Smooth muscle cell (in vitro differentiated cells): ENCODE data around the gene RREB1. TPM values are rescaled to one million over a fixed set of nuclear protein-coding genes. Genes with fewer than 3 reads are reported as not detected.

Experiments used
- DNase-seq: peaks from one replicate; lab custom pipeline; 2025; ENCODE audit not compliant: unreplicated experiment; lab: John Stamatoyannopoulos, UW
- H2AFZ ChIP-seq: fragments of 200-600 bp; sonication (generic); 2 replicates; pipeline ENCODE4 v1.6.0; 2016; ENCODE audit warnings: antibody characterized with exemption, low read depth, mild to moderate bottlenecking
- H3F3A ChIP-seq: fragments of 200-600 bp; sonication (generic); 2 replicates; pipeline ENCODE4 v1.6.0; 2017; ENCODE audit warnings: antibody characterized with exemption, low read depth
- H3K27ac ChIP-seq: fragments of 200-600 bp; sonication (generic); 2 replicates; pipeline ENCODE4 v1.5.1; 2016; ENCODE audit warnings: low read depth, mild to moderate bottlenecking
- H3K27me3 ChIP-seq: fragments of 200-600 bp; sonication (generic); 2 replicates; pipeline ENCODE4 v1.6.1; 2016; ENCODE audit warnings: low read depth, mild to moderate bottlenecking
- H3K36me3 ChIP-seq: fragments of 200-600 bp; sonication (generic); 2 replicates; pipeline ENCODE4 v1.5.1; 2016; ENCODE audit warnings: low read depth
- H3K4me1 ChIP-seq: fragments of 200-600 bp; sonication (generic); 2 replicates; pipeline ENCODE4 v1.5.1; 2016; ENCODE audit warnings: low read depth
- H3K4me2 ChIP-seq: fragments of 200-600 bp; sonication (generic); 2 replicates; pipeline ENCODE4 v1.6.0; 2016; ENCODE audit warnings: mild to moderate bottlenecking
- H3K4me3 ChIP-seq: fragments of 200-600 bp; sonication (generic); 2 replicates; pipeline ENCODE4 v1.5.1; 2016; ENCODE audit warnings: mild to moderate bottlenecking
- H3K79me2 ChIP-seq: fragments of 200-600 bp; sonication (generic); 2 replicates; pipeline ENCODE4 v1.6.0; 2016; ENCODE audit warnings: low read depth, mild to moderate bottlenecking
- H3K9ac ChIP-seq: fragments of 200-600 bp; sonication (generic); 2 replicates; pipeline ENCODE4 v1.6.0; 2016; ENCODE audit warnings: low read depth
- H3K9me3 ChIP-seq: fragments of 200-600 bp; sonication (generic); replicated peaks from 2 replicates; pipeline ENCODE4 v1.5.1; 2016; ENCODE audit warnings: low read depth
- H4K20me1 ChIP-seq: fragments of 200-600 bp; sonication (generic); 2 replicates; pipeline ENCODE4 v1.6.0; 2016; ENCODE audit warnings: low read depth
- CTCF ChIP-seq: fragments of 200-600 bp; sonication (generic); IDR thresholded peaks from 2 replicates; pipeline ENCODE4 v1.5.1; 2017; ENCODE audit warnings: borderline replicate concordance, mild to moderate bottlenecking, antibody characterized with exemption; ENCODE audit not compliant: insufficient read depth, poor library complexity, severe bottlenecking
- WGBS: methylation state at CpG from one replicate; pipeline ENCODE4 v1.1.7; 2016; ENCODE audit warnings: low lambda C conversion rate; 5-methylcytosine and 5-hydroxymethylcytosine counted together
- polyA plus RNA-seq: library from polyadenylated mRNA; unstranded; fragments of >200 nt; fragmentation: Nextera tagmentation; extraction: Ambion mirVana; gene quantifications from 2 replicates; pipeline ENCODE4 v1.2.1, GENCODE V29; 2016
- total RNA-seq: library from RNA; depleted of rRNA; stranded (reverse); fragments of >200 nt; gene quantifications from 2 replicates; pipeline ENCODE4 v1.2.3, GENCODE V29; 2014

RREB1 gene
- total and polyA plus RNA-seq, 2 experiments from 2014 or later, result 13.2 to 26.1 TPM

- H3K9me3 ChIP-seq, result no peaks in the 10 kb centered on the region
- no peak for TF ChIP-seq CTCF
- peaks cover 20% of the 10 kb centered on the region for H3F3A ChIP-seq
- peak overlapping the region; percentile 77 for H3K27ac ChIP-seq
- H3K79me2 ChIP-seq, result peaks cover 94% of the 10 kb centered on the region
- peaks cover 24% of the 10 kb centered on the region for H3K4me1 ChIP-seq
- no peaks in the 10 kb centered on the region for H3K36me3 ChIP-seq
- peak overlapping the region; percentile 32 for H3K9ac ChIP-seq
- H3K4me2 ChIP-seq, result peak overlapping the region; percentile 74
- no peak for DNase-seq
- H3K27me3 ChIP-seq, result no peaks in the 10 kb centered on the region
- whole genome bisulfite sequencing, result 16% methylated on average over 11 of the region's 11 CpGs
- H2AFZ ChIP-seq, result peak overlapping the region; percentile 4
- peak overlapping the region; percentile 27 for H3K4me3 ChIP-seq
- peaks cover 86% of the 10 kb centered on the region for H4K20me1 ChIP-seq
Observed at GRCh38 chr6:7137335-7138045, 29.7 kb downstream of the RREB1 start.

DNA sequence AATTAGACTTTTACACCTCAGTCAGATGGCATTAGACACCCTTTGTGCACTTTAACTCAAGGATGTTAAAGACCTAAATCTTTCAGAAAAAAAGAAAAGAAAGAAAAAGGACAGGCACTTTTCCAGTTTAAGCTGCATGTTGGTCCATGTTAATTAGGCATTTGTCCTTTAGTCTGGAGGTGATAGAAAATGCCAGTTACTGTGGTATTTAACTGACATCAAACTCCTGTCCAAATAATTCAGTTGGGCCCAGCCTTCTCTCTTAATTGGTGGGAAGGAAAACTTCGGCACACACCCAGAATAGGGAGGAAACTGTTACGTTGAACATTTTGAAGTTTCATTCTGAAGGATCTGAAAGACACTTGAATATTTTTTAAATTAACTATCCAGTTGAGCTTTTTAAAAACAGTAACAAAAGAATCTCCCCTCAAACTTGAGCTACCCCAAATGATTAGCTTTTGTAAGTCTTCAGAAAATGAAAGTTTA is 30.3 kb downstream of the RREB1 start:
- Histone ChIP-seq H3K27me3 (no peaks in the 10 kb centered on the region), H3K4me1 (peaks cover 24% of the 10 kb centered on the region), H3K79me2 (peaks cover 94% of the 10 kb centered on the region), H3K9me3 (no peaks in the 10 kb centered on the region), H3K4me3 (peak overlapping the region; percentile 27), H2AFZ (peak overlapping the region; percentile 4), H3F3A (peaks cover 20% of the 10 kb centered on the region), H3K36me3 (no peaks in the 10 kb centered on the region), H3K4me2 (peak overlapping the region; percentile 74), H4K20me1 (peaks cover 86% of the 10 kb centered on the region), H3K27ac (peak overlapping the region; percentile 77), H3K9ac (peak overlapping the region; percentile 32)
- DNase-seq, result no peak
- no peak for TF ChIP-seq CTCF
- WGBS, result 86% methylated on average over 2 of the region's 2 CpGs

GRCh38 chr6:7138921-7139358 is 31.2 kb downstream of the RREB1 start:
- Histone ChIP-seq H3K4me2 (no peak overlapping the region), H3K27ac (peak overlapping the region; percentile 77)

More at GRCh38 chr6:7138921-7139358, 31.2 kb downstream of the RREB1 start:
- DNase-seq, result no peak
- 89% methylated on average over 1 of the region's 1 CpG for WGBS
- Histone ChIP-seq H3K9ac (no peak overlapping the region), H3K27me3 (no peaks in the 10 kb centered on the region), H4K20me1 (peaks cover 86% of the 10 kb centered on the region), H3K9me3 (no peaks in the 10 kb centered on the region), H2AFZ (no peak overlapping the region), H3K4me3 (no peak overlapping the region), H3K4me1 (peaks cover 30% of the 10 kb centered on the region), H3F3A (peaks cover 22% of the 10 kb centered on the region), H3K79me2 (peaks cover 94% of the 10 kb centered on the region), H3K36me3 (no peaks in the 10 kb centered on the region)
- TF ChIP-seq CTCF, result no peak
